PFSK-1 (cell line): ENCODE results near the gene HOXB9.

ENCODE experiments used
- FOXP2 ChIP-seq: optimal IDR thresholded peaks from 2 replicates; pipeline ENCODE3; 2011; ENCODE audit warnings: borderline replicate concordance, control low read depth, inconsistent platforms; ENCODE audit not compliant: insufficient read depth; ENCODE audit errors: extremely low read length, extremely low read depth
- POLR2AphosphoS5 ChIP-seq: IDR thresholded peaks from 2 replicates; pipeline ENCODE4 v1.6.1; 2012; ENCODE audit warnings: low read depth, mild to moderate bottlenecking, control low read depth, low read length, moderate library complexity
- SIN3A ChIP-seq: IDR thresholded peaks from 2 replicates; pipeline ENCODE4 v1.6.1; 2012; ENCODE audit warnings: mild to moderate bottlenecking, low read length, moderate library complexity, borderline replicate concordance; ENCODE audit not compliant: insufficient read depth
- TAF1 ChIP-seq: IDR thresholded peaks from 2 replicates; pipeline ENCODE4 v1.6.1; 2012; ENCODE audit warnings: low read length, control low read depth, borderline replicate concordance; ENCODE audit not compliant: insufficient read depth
- TF ChIP-seq, protein P1 (sequence below), 2 experiments: IDR thresholded peaks; 2 replicates each; pipeline versions ENCODE4 v1.6.1 to v1.8.0; 2011 to 2012; ENCODE audit warnings: low read depth in 2 of 2, low read length in 2 of 2, control low read depth in 1 of 2, inconsistent platforms in 1 of 2, mild to moderate bottlenecking in 1 of 2, moderate library complexity in 1 of 2; ENCODE audit not compliant: insufficient read depth in 1 of 2

DNA sequence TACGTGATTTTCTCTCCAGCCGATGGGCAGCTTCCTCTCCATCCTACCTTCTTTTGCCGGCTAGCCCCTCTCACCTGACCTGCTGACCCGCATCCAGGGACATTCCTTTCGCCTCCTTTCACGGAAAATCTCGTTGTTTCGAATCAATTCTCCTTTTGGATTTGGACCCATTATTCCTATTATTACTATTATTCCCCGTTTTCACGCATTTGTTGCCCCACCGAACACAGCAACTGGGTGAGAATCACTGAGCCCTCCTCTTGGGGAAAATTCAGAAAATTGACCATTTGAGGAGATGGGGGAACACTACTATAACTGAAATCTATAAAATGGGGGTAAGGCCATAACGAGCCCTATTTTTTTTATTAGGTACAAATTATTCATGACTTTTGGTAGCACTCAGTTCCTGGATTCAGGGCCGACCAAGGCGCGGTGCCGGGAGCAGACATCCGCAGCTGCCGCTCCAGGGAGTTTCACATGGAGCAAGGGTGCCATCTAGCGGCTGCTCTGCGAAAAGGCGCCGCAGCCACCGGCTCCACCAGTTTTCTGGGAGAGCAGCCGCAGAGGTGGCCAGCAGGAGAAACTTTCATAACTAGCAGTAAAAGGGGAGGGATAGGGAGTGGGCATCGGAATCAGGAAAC is 7.8 kb downstream of the HOXB9 start:
- TF ChIP-seq SIN3A (no peak), POLR2AphosphoS5 (no peak), TAF1 (no peak), FOXP2 (no peak)
- TF ChIP-seq, protein P1, sequence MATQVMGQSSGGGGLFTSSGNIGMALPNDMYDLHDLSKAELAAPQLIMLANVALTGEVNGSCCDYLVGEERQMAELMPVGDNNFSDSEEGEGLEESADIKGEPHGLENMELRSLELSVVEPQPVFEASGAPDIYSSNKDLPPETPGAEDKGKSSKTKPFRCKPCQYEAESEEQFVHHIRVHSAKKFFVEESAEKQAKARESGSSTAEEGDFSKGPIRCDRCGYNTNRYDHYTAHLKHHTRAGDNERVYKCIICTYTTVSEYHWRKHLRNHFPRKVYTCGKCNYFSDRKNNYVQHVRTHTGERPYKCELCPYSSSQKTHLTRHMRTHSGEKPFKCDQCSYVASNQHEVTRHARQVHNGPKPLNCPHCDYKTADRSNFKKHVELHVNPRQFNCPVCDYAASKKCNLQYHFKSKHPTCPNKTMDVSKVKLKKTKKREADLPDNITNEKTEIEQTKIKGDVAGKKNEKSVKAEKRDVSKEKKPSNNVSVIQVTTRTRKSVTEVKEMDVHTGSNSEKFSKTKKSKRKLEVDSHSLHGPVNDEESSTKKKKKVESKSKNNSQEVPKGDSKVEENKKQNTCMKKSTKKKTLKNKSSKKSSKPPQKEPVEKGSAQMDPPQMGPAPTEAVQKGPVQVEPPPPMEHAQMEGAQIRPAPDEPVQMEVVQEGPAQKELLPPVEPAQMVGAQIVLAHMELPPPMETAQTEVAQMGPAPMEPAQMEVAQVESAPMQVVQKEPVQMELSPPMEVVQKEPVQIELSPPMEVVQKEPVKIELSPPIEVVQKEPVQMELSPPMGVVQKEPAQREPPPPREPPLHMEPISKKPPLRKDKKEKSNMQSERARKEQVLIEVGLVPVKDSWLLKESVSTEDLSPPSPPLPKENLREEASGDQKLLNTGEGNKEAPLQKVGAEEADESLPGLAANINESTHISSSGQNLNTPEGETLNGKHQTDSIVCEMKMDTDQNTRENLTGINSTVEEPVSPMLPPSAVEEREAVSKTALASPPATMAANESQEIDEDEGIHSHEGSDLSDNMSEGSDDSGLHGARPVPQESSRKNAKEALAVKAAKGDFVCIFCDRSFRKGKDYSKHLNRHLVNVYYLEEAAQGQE (IDR thresholded peaks at IDR 0.05; ENCODE audit: insufficient read depth in 1 of 2, low read depth in 2 of 2, low read length in 2 of 2) = no peak
